ENCODE data around the gene MAPK4.

MAPK4 gene

GRCh38 chr18:50627594-50628532 lies 68.0 kb downstream of the MAPK4 start:
- H3K27ac Mint-ChIP-seq, result no peak overlapping the region

GRCh38 chr18:50628533-50628905 lies 68.6 kb downstream of the MAPK4 start:
- no peaks in the 10 kb centered on the region for H3K9me3 Mint-ChIP-seq
- H3K4me3 Mint-ChIP-seq, result no peak overlapping the region
- no peak overlapping the region for H3K27ac Mint-ChIP-seq
- no peaks in the 10 kb centered on the region for H3K4me1 Mint-ChIP-seq
- DNase-seq, result no peak
- no peak for ATAC-seq
- peaks cover 12% of the 10 kb centered on the region for H3K27me3 Mint-ChIP-seq

More at GRCh38 chr18:50627594-50628532, 68.0 kb downstream of the MAPK4 start:
- ATAC-seq (no peak), DNase-seq (no peak)
- Mint-ChIP-seq H3K27me3 (peaks cover 19% of the 10 kb centered on the region), H3K4me1 (no peaks in the 10 kb centered on the region), H3K4me3 (no peak overlapping the region), H3K9me3 (no peaks in the 10 kb centered on the region)

GRCh38 chr18:50629148-50629631 lies 69.3 kb downstream of the MAPK4 start:
- peaks cover 7% of the 10 kb centered on the region for H3K27me3 Mint-ChIP-seq
- H3K27ac Mint-ChIP-seq, result peak overlapping the region in 1 of 2 donors; percentile 10
- H3K4me3 Mint-ChIP-seq, result no peak overlapping the region
- H3K9me3 Mint-ChIP-seq, result no peaks in the 10 kb centered on the region
- no peak for DNase-seq
- no peaks in the 10 kb centered on the region for H3K4me1 Mint-ChIP-seq
- no peak for ATAC-seq

DNA sequence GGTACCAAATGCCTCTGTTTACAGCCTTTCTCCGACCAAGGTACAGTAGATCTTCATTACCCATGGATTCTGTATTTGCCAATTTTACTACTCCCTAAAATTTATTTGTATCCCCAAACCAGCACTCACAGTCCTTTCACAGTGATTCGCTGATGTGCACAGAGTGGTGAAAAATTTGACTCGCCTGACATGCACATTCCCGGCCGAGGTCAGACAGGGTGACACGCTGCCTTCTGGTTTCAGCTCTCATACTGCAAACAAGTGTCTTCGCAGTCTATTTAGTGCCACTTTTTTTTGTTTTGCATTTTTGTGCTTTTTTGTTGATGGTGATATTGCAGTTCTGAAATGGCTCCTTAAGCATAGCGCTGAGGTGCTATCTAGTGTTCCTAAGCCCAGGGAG lies 71.0 kb downstream of the MAPK4 start:
- H3K4me3 Mint-ChIP-seq, result no peak overlapping the region
- ATAC-seq (no peak), DNase-seq (no peak)
- H3K27me3 Mint-ChIP-seq, result peaks cover 7% of the 10 kb centered on the region
- no peaks in the 10 kb centered on the region for H3K4me1 Mint-ChIP-seq
- no peaks in the 10 kb centered on the region for H3K9me3 Mint-ChIP-seq
- H3K27ac Mint-ChIP-seq, result no peak overlapping the region

DNA sequence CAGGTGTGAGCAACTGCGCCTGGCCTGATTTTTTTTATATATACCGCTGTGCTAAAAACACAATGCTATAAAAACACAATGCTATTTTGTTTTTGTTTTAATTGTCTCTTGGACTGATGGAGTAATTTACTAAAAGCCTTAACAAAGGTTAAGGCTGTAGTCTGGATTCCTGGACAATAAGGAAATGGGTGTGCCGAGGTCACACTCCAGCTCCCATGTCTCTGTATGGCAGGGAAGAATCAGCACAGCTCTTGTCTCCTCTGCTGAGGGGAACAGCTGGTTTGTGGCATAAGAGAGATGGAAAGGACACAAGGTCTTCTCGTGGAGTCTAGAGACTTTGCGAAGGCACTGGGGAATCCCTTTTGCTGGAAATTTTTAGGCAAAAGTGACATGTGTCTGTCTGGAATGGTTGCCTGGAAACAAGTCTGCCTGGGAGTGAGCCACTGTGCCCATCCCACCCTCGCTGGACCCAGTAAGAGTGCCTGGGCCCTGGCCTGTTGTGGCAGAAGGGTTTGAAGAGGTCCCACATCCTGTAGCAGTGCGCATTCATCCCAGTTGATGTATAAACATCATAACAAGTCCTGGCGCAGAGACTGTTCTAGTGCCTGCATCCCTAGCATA lies 73.1 kb downstream of the MAPK4 start:
- Mint-ChIP-seq H3K4me1 (no peaks in the 10 kb centered on the region), H3K27ac (no peak overlapping the region), H3K9me3 (no peaks in the 10 kb centered on the region), H3K4me3 (no peak overlapping the region), H3K27me3 (peaks cover 7% of the 10 kb centered on the region)
- DNase-seq (no peak), ATAC-seq (no peak)

GRCh38 chr18:50633992-50634391 lies 74.1 kb downstream of the MAPK4 start:
- Mint-ChIP-seq H3K9me3 (no peaks in the 10 kb centered on the region), H3K27me3 (peaks cover 7% of the 10 kb centered on the region), H3K4me3 (no peak overlapping the region), H3K27ac (no peak overlapping the region), H3K4me1 (no peaks in the 10 kb centered on the region)
- no peak for DNase-seq
- no peak for ATAC-seq

- Mint-ChIP-seq H3K27ac (no peak overlapping the region), H3K27me3 (no peaks in the 10 kb centered on the region), H3K9me3 (no peaks in the 10 kb centered on the region), H3K4me3 (no peak overlapping the region), H3K4me1 (no peaks in the 10 kb centered on the region)
- DNase-seq (no peak), ATAC-seq (no peak)
Observed at GRCh38 chr18:50636366-50637057, 76.6 kb downstream of the MAPK4 start.

DNA sequence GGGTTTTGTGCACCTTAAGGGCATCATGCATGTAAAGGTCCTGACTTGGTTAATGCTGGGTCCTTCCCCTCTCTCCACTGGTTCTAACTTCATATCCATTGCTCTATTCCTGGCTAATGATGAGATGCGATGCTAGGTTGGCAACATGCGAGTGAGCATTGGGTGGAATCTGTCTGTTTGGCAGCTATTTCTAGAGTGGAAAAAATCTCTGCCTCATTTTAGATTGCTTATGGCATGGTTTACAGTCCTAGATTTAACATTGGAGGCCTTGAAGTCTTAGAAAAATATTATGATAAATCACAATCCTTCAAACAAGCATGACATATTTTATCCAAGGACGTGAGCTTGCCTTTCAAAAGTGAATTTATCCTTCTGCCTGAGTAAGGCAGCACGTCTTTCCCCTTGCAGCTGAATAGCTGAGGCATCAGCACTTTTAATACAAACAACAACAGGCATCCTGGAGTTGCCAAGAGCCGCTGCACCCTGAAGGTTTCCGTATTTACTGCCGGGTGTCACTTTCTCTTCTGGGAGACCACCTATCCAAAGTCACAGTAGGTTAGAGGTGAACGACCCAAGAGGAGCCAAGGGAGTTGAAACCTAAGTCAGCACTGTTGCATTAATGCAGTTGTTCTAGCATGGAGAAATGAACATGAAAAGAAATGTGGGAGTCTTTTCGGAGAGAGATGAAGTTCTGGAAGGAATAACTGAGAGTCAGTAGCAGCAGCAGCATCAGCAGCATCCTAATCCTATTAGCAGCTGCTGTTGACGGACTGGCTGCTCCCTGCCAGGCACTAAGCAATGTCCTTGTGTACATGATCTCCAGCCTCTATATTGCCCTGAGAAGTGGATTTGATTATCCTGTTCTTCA lies 78.4 kb downstream of the MAPK4 start:
- Mint-ChIP-seq H3K27me3 (no peaks in the 10 kb centered on the region), H3K9me3 (no peaks in the 10 kb centered on the region), H3K4me1 (no peaks in the 10 kb centered on the region), H3K4me3 (no peak overlapping the region), H3K27ac (no peak overlapping the region)
- ATAC-seq, result no peak
- DNase-seq, result no peak

GRCh38 chr18:50638884-50639420 lies 79.1 kb downstream of the MAPK4 start:
- no peak for DNase-seq
- ATAC-seq, result no peak
- H3K4me1 Mint-ChIP-seq, result no peaks in the 10 kb centered on the region
- no peaks in the 10 kb centered on the region for H3K27me3 Mint-ChIP-seq
- no peaks in the 10 kb centered on the region for H3K9me3 Mint-ChIP-seq
- H3K27ac Mint-ChIP-seq, result no peak overlapping the region
- H3K4me3 Mint-ChIP-seq, result no peak overlapping the region

GRCh38 chr18:50639711-50640110 lies 79.8 kb downstream of the MAPK4 start:
- no peaks in the 10 kb centered on the region for H3K27me3 Mint-ChIP-seq
- ATAC-seq, result no peak
- no peak overlapping the region for H3K4me3 Mint-ChIP-seq
- no peaks in the 10 kb centered on the region for H3K4me1 Mint-ChIP-seq
- no peak for DNase-seq
- H3K9me3 Mint-ChIP-seq, result no peaks in the 10 kb centered on the region
- no peak overlapping the region for H3K27ac Mint-ChIP-seq

DNA sequence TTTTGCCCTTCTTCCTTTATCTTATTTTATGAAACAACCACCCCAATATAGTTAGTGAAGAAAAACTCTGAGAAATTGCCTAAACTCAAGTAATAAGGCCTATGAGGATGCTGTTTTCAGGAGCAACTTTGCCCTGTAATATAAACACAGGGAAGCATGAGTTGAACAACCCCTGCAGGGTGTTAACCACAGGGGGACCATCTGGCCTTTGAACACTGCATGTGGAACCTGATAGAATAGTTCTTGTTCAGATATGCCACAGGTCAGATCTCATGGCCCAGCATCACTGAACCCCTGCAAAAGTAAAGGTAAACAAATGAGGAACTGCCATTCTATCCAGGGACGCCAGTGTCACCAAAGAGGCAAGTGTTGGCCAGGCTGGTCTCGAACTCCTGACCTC lies 82.6 kb downstream of the MAPK4 start:
- DNase-seq (no peak), ATAC-seq (no peak)
- no peaks in the 10 kb centered on the region for H3K9me3 Mint-ChIP-seq
- no peak overlapping the region for H3K27ac Mint-ChIP-seq
- H3K4me1 Mint-ChIP-seq, result no peaks in the 10 kb centered on the region
- H3K4me3 Mint-ChIP-seq, result no peak overlapping the region
- no peaks in the 10 kb centered on the region for H3K27me3 Mint-ChIP-seq

GRCh38 chr18:50644146-50644545 lies 84.3 kb downstream of the MAPK4 start:
- Mint-ChIP-seq H3K27ac (no peak overlapping the region), H3K4me1 (no peaks in the 10 kb centered on the region), H3K27me3 (no peaks in the 10 kb centered on the region), H3K4me3 (no peak overlapping the region), H3K9me3 (no peaks in the 10 kb centered on the region)
- no peak for DNase-seq
- ATAC-seq, result no peak

DNA sequence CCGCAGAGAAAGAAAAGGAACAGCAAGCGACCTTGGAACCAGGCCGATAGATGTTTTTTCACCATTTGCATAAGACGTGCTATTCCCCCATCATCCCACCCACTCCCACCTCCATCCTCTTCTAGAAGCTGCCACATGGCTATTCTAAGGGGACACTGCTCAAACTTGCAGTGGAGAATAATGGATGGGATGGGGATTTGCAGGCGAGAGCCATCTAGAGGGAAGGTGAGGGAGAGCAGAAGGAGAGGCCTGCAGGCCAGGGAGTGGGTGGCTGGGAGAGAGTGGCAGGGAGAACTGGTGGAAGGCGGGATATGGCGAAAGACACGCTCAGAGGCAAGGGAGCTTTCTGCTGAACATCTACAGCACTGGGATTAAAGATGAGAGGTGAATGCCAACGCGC lies 84.9 kb downstream of the MAPK4 start:
- Mint-ChIP-seq H3K4me3 (no peak overlapping the region), H3K4me1 (no peaks in the 10 kb centered on the region), H3K9me3 (no peaks in the 10 kb centered on the region), H3K27me3 (no peaks in the 10 kb centered on the region), H3K27ac (no peak overlapping the region)
- no peak for ATAC-seq
- no peak for DNase-seq

- Mint-ChIP-seq H3K27ac (no peak overlapping the region), H3K4me3 (no peak overlapping the region), H3K4me1 (no peaks in the 10 kb centered on the region), H3K27me3 (no peaks in the 10 kb centered on the region), H3K9me3 (no peaks in the 10 kb centered on the region)
- ATAC-seq, result no peak
- DNase-seq, result no peak
Observed at GRCh38 chr18:50647237-50647636, 87.3 kb downstream of the MAPK4 start.

- no peak overlapping the region for H3K27ac Mint-ChIP-seq
Observed at GRCh38 chr18:50647792-50648191, 87.9 kb downstream of the MAPK4 start.

More at GRCh38 chr18:50647792-50648191, 87.9 kb downstream of the MAPK4 start:
- Mint-ChIP-seq H3K27me3 (no peaks in the 10 kb centered on the region), H3K9me3 (no peaks in the 10 kb centered on the region), H3K4me1 (no peaks in the 10 kb centered on the region), H3K4me3 (no peak overlapping the region)
- ATAC-seq, result no peak
- DNase-seq, result no peak
